ENCODE measurements around the gene ARID1B.

Gene ARID1B

GRCh38 chr6:156881687-156882629, 104.8 kb downstream of the ARID1B start:
- no peak for DNase-seq

GRCh38 chr6:156883497-156884252, 106.5 kb downstream of the ARID1B start:
- DNase-seq, result peak; percentile 56

GRCh38 chr6:156884306-156884705, 107.1 kb downstream of the ARID1B start:
- no peak for DNase-seq

- DNase-seq, result no peak
Measured at GRCh38 chr6:156885562-156885961, 108.4 kb downstream of the ARID1B start.

GRCh38 chr6:156886409-156886808, 109.2 kb downstream of the ARID1B start:
- DNase-seq, result no peak

- no peak for DNase-seq
Measured at GRCh38 chr6:156887623-156888269, 110.6 kb downstream of the ARID1B start.

- DNase-seq, result no peak
Measured at GRCh38 chr6:156889469-156889868, 112.3 kb downstream of the ARID1B start.

- DNase-seq, result no peak
Measured at GRCh38 chr6:156889986-156890385, 112.8 kb downstream of the ARID1B start.

- no peak for DNase-seq
Measured at GRCh38 chr6:156890627-156891314, 113.6 kb downstream of the ARID1B start.

GRCh38 chr6:156897907-156898531, 120.8 kb downstream of the ARID1B start:
- no peak for DNase-seq

GRCh38 chr6:156899071-156899470, 121.9 kb downstream of the ARID1B start:
- no peak for DNase-seq

- no peak for DNase-seq
Measured at GRCh38 chr6:156899532-156900135, 122.5 kb downstream of the ARID1B start.

GRCh38 chr6:156900292-156900691, 123.1 kb downstream of the ARID1B start:
- DNase-seq, result peak; percentile 72

- DNase-seq, result no peak
Measured at GRCh38 chr6:156901309-156902019, 124.3 kb downstream of the ARID1B start.

- DNase-seq, result no peak
Measured at GRCh38 chr6:156902782-156903181, 125.6 kb downstream of the ARID1B start.

GRCh38 chr6:156904176-156904967, 127.2 kb downstream of the ARID1B start:
- no peak for DNase-seq

- no peak for DNase-seq
Measured at GRCh38 chr6:156905801-156906200, 128.6 kb downstream of the ARID1B start.

- no peak for DNase-seq
Measured at GRCh38 chr6:156906451-156906850, 129.3 kb downstream of the ARID1B start.

- DNase-seq, result no peak
Measured at GRCh38 chr6:156909212-156910010, 132.2 kb downstream of the ARID1B start.

GRCh38 chr6:156910011-156910334, 132.8 kb downstream of the ARID1B start:
- no peak for DNase-seq
